Stimulated activated naive CD4-positive, alpha-beta T cell (primary cell): ENCODE data around the gene RPS19BP1.

Source experiments
- DNase-seq, 6 experiments: peaks; one replicate each; lab custom pipeline; 2025; lab: John Stamatoyannopoulos, UW

The RPS19BP1 gene

GRCh38 chr22:39532215-39533073 lies at the start of gene RPS19BP1:
TSS of gene RPS19BP1 (minus strand) at chr22:39532748. CDS start at chr22:39532738, 10 bp downstream.
- peak; percentile 95 to 100 (median 99) for DNase-seq

GRCh38 chr22:39581303-39581702 lies 48.8 kb upstream of the RPS19BP1 start:
- no peak for DNase-seq

- DNase-seq: no peak
These were observed 48.2 kb upstream of the RPS19BP1 start for GRCh38 chr22:39580795-39581194.

- DNase-seq: no peak
These were observed 47.5 kb upstream of the RPS19BP1 start for GRCh38 chr22:39580006-39580441.

- DNase-seq: no peak
These were observed 45.4 kb upstream of the RPS19BP1 start for GRCh38 chr22:39577900-39578299.

GRCh38 chr22:39577366-39577765 lies 44.8 kb upstream of the RPS19BP1 start:
- no peak for DNase-seq

GRCh38 chr22:39576027-39576426 lies 43.5 kb upstream of the RPS19BP1 start:
- no peak for DNase-seq

- no peak for DNase-seq
These were observed 42.9 kb upstream of the RPS19BP1 start for GRCh38 chr22:39575552-39575825.

- DNase-seq: no peak
These were observed 42.4 kb upstream of the RPS19BP1 start for GRCh38 chr22:39574779-39575551.

GRCh38 chr22:39571538-39571937 lies 39.0 kb upstream of the RPS19BP1 start:
- DNase-seq: no peak

- DNase-seq: no peak
These were observed 38.1 kb upstream of the RPS19BP1 start, which contains the start of gene CACNA1I for GRCh38 chr22:39570665-39571064. TSS of gene CACNA1I (plus strand) at chr22:39570753. CDS start at chr22:39570753, 0 bp downstream.

GRCh38 chr22:39570226-39570625 lies 37.7 kb upstream of the RPS19BP1 start:
- DNase-seq: no peak

- DNase-seq: no peak
These were observed 36.5 kb upstream of the RPS19BP1 start for GRCh38 chr22:39569066-39569465.

- DNase-seq: no peak
These were observed 35.9 kb upstream of the RPS19BP1 start for GRCh38 chr22:39568278-39568981.

- peak; percentile 14 to 63 (median 54) for DNase-seq
These were observed 34.8 kb upstream of the RPS19BP1 start for GRCh38 chr22:39567135-39567946.

GRCh38 chr22:39565414-39565944 lies 32.9 kb upstream of the RPS19BP1 start:
- no peak for DNase-seq

GRCh38 chr22:39563571-39564428 lies 31.3 kb upstream of the RPS19BP1 start:
- no peak for DNase-seq

GRCh38 chr22:39562839-39563489 lies 30.4 kb upstream of the RPS19BP1 start:
- DNase-seq: no peak

- no peak for DNase-seq
These were observed 27.6 kb upstream of the RPS19BP1 start for GRCh38 chr22:39560127-39560526.
